Measurements from ENCODE around the gene WDR88. TPM values are rescaled to one million over a fixed set of nuclear protein-coding genes. Genes with fewer than 3 reads are reported as not detected.

Gene WDR88
- total and polyA plus RNA-seq, 2 of the 8 experiments (the other 6 are each of a cell fraction or from before 2014, with no cell fraction given): not detected

DNA sequence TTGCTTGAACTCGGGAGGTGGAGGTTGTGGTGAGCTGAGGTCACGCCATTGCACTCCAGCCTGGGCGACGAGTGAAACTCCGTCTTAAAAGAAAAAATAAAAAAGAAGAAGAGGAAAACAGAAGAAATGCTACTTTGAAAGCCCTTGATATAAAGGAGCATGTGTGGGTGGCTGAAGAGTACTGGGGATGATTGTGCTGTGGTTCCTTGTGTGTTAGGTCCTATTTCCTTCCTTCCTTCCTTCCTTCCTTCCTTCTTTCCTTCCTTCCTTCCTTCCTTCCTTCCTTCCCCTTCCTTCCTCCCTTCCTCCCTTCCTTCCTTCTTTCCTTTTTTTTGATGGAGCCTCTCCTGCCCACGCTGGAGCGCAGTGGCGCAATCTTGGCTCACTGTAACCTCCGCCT is 14.3 kb downstream of the WDR88 start (continued):
- TF ChIP-seq, protein P1, sequence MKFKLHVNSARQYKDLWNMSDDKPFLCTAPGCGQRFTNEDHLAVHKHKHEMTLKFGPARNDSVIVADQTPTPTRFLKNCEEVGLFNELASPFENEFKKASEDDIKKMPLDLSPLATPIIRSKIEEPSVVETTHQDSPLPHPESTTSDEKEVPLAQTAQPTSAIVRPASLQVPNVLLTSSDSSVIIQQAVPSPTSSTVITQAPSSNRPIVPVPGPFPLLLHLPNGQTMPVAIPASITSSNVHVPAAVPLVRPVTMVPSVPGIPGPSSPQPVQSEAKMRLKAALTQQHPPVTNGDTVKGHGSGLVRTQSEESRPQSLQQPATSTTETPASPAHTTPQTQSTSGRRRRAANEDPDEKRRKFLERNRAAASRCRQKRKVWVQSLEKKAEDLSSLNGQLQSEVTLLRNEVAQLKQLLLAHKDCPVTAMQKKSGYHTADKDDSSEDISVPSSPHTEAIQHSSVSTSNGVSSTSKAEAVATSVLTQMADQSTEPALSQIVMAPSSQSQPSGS (IDR thresholded peaks at IDR 0.05; ENCODE audit: low read length): no peak
- TF ChIP-seq POLR2A (IDR thresholded peaks at IDR 0.05; ENCODE audit: control extremely low read depth in 1 of 2, low read depth in 2 of 2, low read length in 2 of 2) (no peak), SAP30 (IDR thresholded peaks at IDR 0.05; ENCODE audit: insufficient read depth, insufficient replicate concordance, low read length) (no peak), TBP (IDR thresholded peaks at IDR 0.05; ENCODE audit: low read depth, low read length) (no peak), CBX5 (IDR thresholded peaks at IDR 0.05; ENCODE audit: low read depth, low read length) (no peak)

All from H1 (cell line).